PC-3 (cell line): ENCODE results near the gene LTC4S. TPM values are rescaled to one million over a fixed set of nuclear protein-coding genes. Genes with fewer than 3 reads are reported as not detected.

ENCODE experiments used
- ATAC-seq: fragments of 200-7000 bp; cut with Tn5 transposase; 2 replicates; pipeline ENCODE4 v1.9.1; 2020; ENCODE audit warnings: mild to moderate bottlenecking, moderate library complexity
- BruUV-seq: library from RNA; stranded (reverse); fragments of 400-500 nt; replicated peaks from 2 replicates; lab custom pipeline; 2021; lab: Mats Ljungman, UMichigan
- CTCF ChIA-PET: fragments of 300-600 bp; sonication (Branson Sonifier 250); formaldehyde crosslinking; loops from one replicate; lab custom pipeline; 2022; ENCODE audit warnings: antibody characterized with exemption; lab: Charles Lee
- POLR2A ChIA-PET: fragments of 300-600 bp; sonication (Branson Sonifier 250); formaldehyde crosslinking; loops from one replicate; lab custom pipeline; 2022; ENCODE audit warnings: antibody characterized with exemption; ENCODE audit not compliant: unreplicated experiment; lab: Charles Lee
- DNase-seq: peaks from one replicate; pipeline ENCODE4 v3.0.0-alpha.2; 2015
- H2AFZ ChIP-seq: fragments of 300-600 bp; sonication (generic); 2 replicates; pipeline ENCODE4 v1.6.0; 2016; ENCODE audit warnings: antibody characterized with exemption, low read length
- H3F3A ChIP-seq: fragments of 300-600 bp; sonication (generic); one replicate; pipeline ENCODE4 v1.6.0; 2017; ENCODE audit warnings: antibody characterized with exemption, low read length, control low read depth, mild to moderate bottlenecking; ENCODE audit not compliant: unreplicated experiment
- H3K27ac ChIP-seq: fragments of 300-600 bp; sonication (generic); 2 replicates; pipeline ENCODE4 v1.5.1; 2016; ENCODE audit warnings: mild to moderate bottlenecking, low read length
- H3K27me3 ChIP-seq: fragments of 300-600 bp; sonication (generic); 2 replicates; pipeline ENCODE4 v1.6.1; 2016; ENCODE audit warnings: low read length, mixed read lengths
- H3K36me3 ChIP-seq: fragments of 300-600 bp; sonication (generic); 2 replicates; pipeline ENCODE4 v1.6.1; 2016; ENCODE audit warnings: low read depth, mixed run types, low read length, mixed read lengths
- H3K4me1 ChIP-seq: fragments of 300-600 bp; sonication (generic); 2 replicates; pipeline ENCODE4 v1.5.1; 2016; ENCODE audit warnings: low read length; ENCODE audit not compliant: insufficient read depth
- H3K4me2 ChIP-seq: fragments of 300-600 bp; sonication (generic); 2 replicates; pipeline ENCODE4 v1.6.0; 2016; ENCODE audit warnings: low read length
- H3K4me3 ChIP-seq: fragments of 300-600 bp; sonication (generic); 2 replicates; pipeline ENCODE4 v1.5.1; 2016; ENCODE audit warnings: mild to moderate bottlenecking, low read length, mixed read lengths
- H3K79me2 ChIP-seq: fragments of 300-600 bp; sonication (generic); 2 replicates; pipeline ENCODE4 v1.6.1; 2017; ENCODE audit warnings: low read length, mixed read lengths
- H3K9ac ChIP-seq: fragments of 300-600 bp; sonication (generic); 2 replicates; pipeline ENCODE4 v1.6.0; 2016; ENCODE audit warnings: mild to moderate bottlenecking, low read length
- H3K9me2 ChIP-seq: fragments of 300-600 bp; sonication (generic); replicated peaks from 2 replicates; pipeline ENCODE4 v1.6.1; 2016; ENCODE audit warnings: mixed run types, low read length, mixed read lengths
- H3K9me3 ChIP-seq: fragments of 300-600 bp; sonication (generic); 2 replicates; pipeline ENCODE4 v1.6.1; 2016; ENCODE audit warnings: low read length, mixed read lengths
- H4K20me1 ChIP-seq: fragments of 300-600 bp; sonication (generic); 2 replicates; pipeline ENCODE4 v1.6.1; 2016; ENCODE audit warnings: low read length, mixed read lengths
- CTCF ChIP-seq: fragments of 300-600 bp; sonication (generic); conservative IDR thresholded peaks from 2 replicates; pipeline ENCODE4 v1.5.1; 2017; ENCODE audit warnings: antibody characterized with exemption, low read depth, mild to moderate bottlenecking, low read length
- EZH2 ChIP-seq: fragments of 300-600 bp; sonication (generic); IDR thresholded peaks from one replicate; pipeline ENCODE4 v1.6.1; 2017; ENCODE audit warnings: antibody characterized with exemption, mild to moderate bottlenecking, low read length; ENCODE audit not compliant: unreplicated experiment
- EZH2phosphoT487 ChIP-seq: fragments of 300-600 bp; sonication (generic); IDR thresholded peaks from 2 replicates; pipeline ENCODE4 v1.6.1; 2018; ENCODE audit warnings: mild to moderate bottlenecking, antibody characterized with exemption, low read length, borderline replicate concordance
- intact Hi-C: fragments of 100-400 bp; cut with micrococcal nuclease; formaldehyde crosslinking; loops from 2 replicates; pipeline ENCODE4 v1.9.0; 2023
- total RNA-seq: library from RNA; depleted of rRNA; stranded (reverse); fragments of >200 nt; gene quantifications from 2 replicates; pipeline ENCODE4 v1.2.3, GENCODE V29; 2014

The LTC4S gene
- total RNA-seq, 1 experiment from 2014 or later = 1.5 TPM

DNA sequence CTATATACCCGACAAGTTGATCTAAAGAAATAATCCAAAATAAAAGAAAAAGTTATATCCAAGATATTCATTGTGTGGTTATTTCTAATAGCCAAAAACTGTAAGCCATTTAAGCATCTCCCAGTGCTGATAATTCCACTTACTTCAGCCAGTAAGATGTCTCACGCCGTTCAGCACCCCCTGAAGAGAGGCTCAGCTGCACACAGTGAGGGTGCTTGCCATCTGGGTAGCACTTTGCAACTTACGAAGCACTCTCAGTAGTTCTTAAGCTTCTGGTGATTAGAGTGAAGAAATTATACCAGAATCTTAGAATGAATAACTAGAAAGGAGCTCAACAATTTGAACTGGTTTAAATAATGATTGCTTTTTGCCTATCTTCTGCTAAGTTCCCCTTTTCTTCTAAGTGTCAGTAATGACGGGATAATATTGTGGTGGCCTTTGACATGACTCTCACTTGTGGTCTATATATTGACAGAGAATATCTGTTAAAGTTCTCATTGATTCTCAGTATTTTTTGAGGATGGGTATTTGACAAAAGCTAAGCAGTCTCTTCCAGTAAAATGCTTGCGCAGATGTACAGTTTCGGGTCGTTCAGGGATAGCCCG is 26.2 kb upstream of the LTC4S start:
- DNase-seq (no peak), ATAC-seq (no peak)
- Histone ChIP-seq H3F3A (peaks cover 5% of the 10 kb centered on the region), H3K9me3 (no peaks in the 10 kb centered on the region), H2AFZ (no peak overlapping the region), H3K79me2 (peaks cover 29% of the 10 kb centered on the region), H3K9me2 (no peaks in the 10 kb centered on the region), H3K36me3 (peaks cover 20% of the 10 kb centered on the region), H3K27ac (no peak overlapping the region), H3K4me1 (peaks cover 26% of the 10 kb centered on the region), H3K4me2 (no peak overlapping the region), H3K27me3 (no peaks in the 10 kb centered on the region), H3K4me3 (no peak overlapping the region), H4K20me1 (no peaks in the 10 kb centered on the region), H3K9ac (no peak overlapping the region)
- TF ChIP-seq EZH2phosphoT487 (no peak), EZH2 (no peak), CTCF (no peak)
- ChIA-PET CTCF (no interaction called here), POLR2A (no interaction called here)
- intact Hi-C loops = no loop called here
- no TSS peak for BruUV-seq

- peaks cover 26% of the 10 kb centered on the region for H3K79me2 ChIP-seq
- no peak overlapping the region for H2AFZ ChIP-seq
- CTCF ChIA-PET = no interaction called here
- H3K9me2 ChIP-seq = no peaks in the 10 kb centered on the region
- H3K4me2 ChIP-seq = no peak overlapping the region
- no peaks in the 10 kb centered on the region for H3K9me3 ChIP-seq
- ATAC-seq (no peak), DNase-seq (no peak)
- H3K36me3 ChIP-seq = peaks cover 20% of the 10 kb centered on the region
- POLR2A ChIA-PET = no interaction called here
- intact Hi-C loops = no loop called here
- no peaks in the 10 kb centered on the region for H3K27me3 ChIP-seq
- TF ChIP-seq EZH2 = no peak
- 0 out of 2 replicates have a peak, but pooled peaks have one; percentile 24 for TF ChIP-seq CTCF
- no peak for TF ChIP-seq EZH2phosphoT487
- no peaks in the 10 kb centered on the region for H3F3A ChIP-seq
- H3K4me3 ChIP-seq = no peak overlapping the region
- H3K27ac ChIP-seq = no peak overlapping the region
- no TSS peak for BruUV-seq
- no peak overlapping the region for H3K9ac ChIP-seq
- no peaks in the 10 kb centered on the region for H4K20me1 ChIP-seq
- H3K4me1 ChIP-seq = peaks cover 18% of the 10 kb centered on the region
These were observed 25.3 kb upstream of the LTC4S start for GRCh38 chr5:179768326-179769085.

DNA sequence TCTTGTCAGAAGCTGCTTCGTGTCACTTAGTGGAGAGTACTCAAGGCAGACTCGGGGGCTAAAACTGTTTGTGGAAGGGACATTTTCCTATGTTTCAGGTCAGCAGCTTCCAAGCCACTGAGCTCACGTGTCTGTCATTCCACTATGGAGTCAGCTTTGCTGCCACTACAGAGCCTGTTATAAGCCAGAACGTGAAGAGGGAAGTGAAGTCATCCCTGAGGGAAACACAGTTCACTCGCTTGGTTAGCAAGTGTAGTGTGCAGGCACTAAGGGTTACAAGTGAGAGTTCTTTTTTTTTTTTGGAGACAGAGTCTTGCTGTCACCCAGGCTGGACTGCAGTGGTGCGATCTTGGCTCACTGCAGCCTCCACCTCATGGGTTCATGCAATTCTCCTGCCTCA is 24.5 kb upstream of the LTC4S start:
- DNase-seq = no peak
- peaks cover 13% of the 10 kb centered on the region for H3K4me1 ChIP-seq
- ATAC-seq = no peak
- H3K9me2 ChIP-seq = no peaks in the 10 kb centered on the region
- H3K9me3 ChIP-seq = no peaks in the 10 kb centered on the region
- H3K4me3 ChIP-seq = no peak overlapping the region
- H4K20me1 ChIP-seq = no peaks in the 10 kb centered on the region
- POLR2A ChIA-PET = no interaction called here
- TF ChIP-seq CTCF = no peak
- no peak for TF ChIP-seq EZH2
- TF ChIP-seq EZH2phosphoT487 = no peak
- no peaks in the 10 kb centered on the region for H3F3A ChIP-seq
- no peak overlapping the region for H3K27ac ChIP-seq
- H2AFZ ChIP-seq = no peak overlapping the region
- H3K36me3 ChIP-seq = peaks cover 20% of the 10 kb centered on the region
- intact Hi-C loops = no loop called here
- CTCF ChIA-PET = no interaction called here
- no TSS peak for BruUV-seq
- H3K27me3 ChIP-seq = no peaks in the 10 kb centered on the region
- no peak overlapping the region for H3K4me2 ChIP-seq
- H3K9ac ChIP-seq = no peak overlapping the region
- H3K79me2 ChIP-seq = peaks cover 18% of the 10 kb centered on the region
